Muscle layer of duodenum (tissue), 2 donors: Measurements from ENCODE around the gene BICD1.
"Not testable (repeated sequence)": the region's sequence is repeated elsewhere in the genome, so short reads cannot be mapped to it uniquely, and the experiment has no call there.

Experiments used
- H3K27ac ChIP-seq: one replicate; pipeline ENCODE4 v1.7.0; 2013; ENCODE audit warnings: mild to moderate bottlenecking, low read length
- H3K27me3 ChIP-seq: one replicate; pipeline ENCODE4 v1.7.0; 2013; ENCODE audit warnings: low read depth, mild to moderate bottlenecking, control low read depth, low read length
- H3K36me3 ChIP-seq, 2 donors: one replicate each; pipeline ENCODE4 v1.7.0; 2013; ENCODE audit warnings: low read length in 2 of 2, control low read depth in 1 of 2, mild to moderate bottlenecking in 1 of 2; ENCODE audit not compliant: insufficient read depth in 2 of 2, control insufficient read depth in 1 of 2
- H3K4me1 ChIP-seq, 2 donors: one replicate each; pipeline ENCODE4 v1.7.0; 2013; ENCODE audit warnings: low read length in 2 of 2, mild to moderate bottlenecking in 2 of 2, control low read depth in 1 of 2, moderate library complexity in 1 of 2; ENCODE audit not compliant: insufficient read depth in 2 of 2, control insufficient read depth in 1 of 2
- H3K4me3 ChIP-seq, 2 donors: one replicate each; pipeline ENCODE4 v1.7.0; 2013; ENCODE audit warnings: low read length in 2 of 2, low read depth in 1 of 2, mild to moderate bottlenecking in 1 of 2
- H3K9me3 ChIP-seq, 2 donors: one replicate each; pipeline ENCODE4 v1.7.0; 2013; ENCODE audit warnings: low read length in 2 of 2, control low read depth in 1 of 2, mild to moderate bottlenecking in 1 of 2; ENCODE audit not compliant: control insufficient read depth in 1 of 2
- donor health status: healthy.

The BICD1 gene

GRCh38 chr12:32272465-32272864 is 165.8 kb downstream of the BICD1 start:
- Histone ChIP-seq H3K27me3 (no peaks in the 10 kb centered on the region), H3K9me3 (no peaks in the 10 kb centered on the region), H3K4me1 (peaks cover 3 to 7% of the 10 kb centered on the region in 2 donors), H3K27ac (no peak overlapping the region), H3K36me3 (no peaks in the 10 kb centered on the region), H3K4me3 (no peak overlapping the region)

- Histone ChIP-seq H3K4me1 (peaks cover 3 to 7% of the 10 kb centered on the region in 2 donors), H3K36me3 (no peaks in the 10 kb centered on the region)
Measured at GRCh38 chr12:32273063-32273522, 166.4 kb downstream of the BICD1 start.

GRCh38 chr12:32273712-32274111 is 167.1 kb downstream of the BICD1 start:
- Histone ChIP-seq H3K4me3 (no peak overlapping the region), H3K36me3 (no peaks in the 10 kb centered on the region), H3K27me3 (no peaks in the 10 kb centered on the region), H3K4me1 (peaks cover 3 to 7% of the 10 kb centered on the region in 2 donors), H3K27ac (no peak overlapping the region), H3K9me3 (no peaks in the 10 kb centered on the region)

More at GRCh38 chr12:32273063-32273522, 166.4 kb downstream of the BICD1 start:
- Histone ChIP-seq H3K27ac (no peak overlapping the region), H3K9me3 (no peaks in the 10 kb centered on the region), H3K27me3 (no peaks in the 10 kb centered on the region), H3K4me3 (no peak overlapping the region)

GRCh38 chr12:32274665-32275064 is 168.0 kb downstream of the BICD1 start:
- peaks cover 3 to 7% of the 10 kb centered on the region in 2 donors for H3K4me1 ChIP-seq
- no peaks in the 10 kb centered on the region for H3K9me3 ChIP-seq
- H3K27me3 ChIP-seq, result no peaks in the 10 kb centered on the region
- no peak overlapping the region for H3K27ac ChIP-seq
- H3K4me3 ChIP-seq, result no peak overlapping the region
- no peaks in the 10 kb centered on the region for H3K36me3 ChIP-seq

- H3K4me1 ChIP-seq, H3K36me3 ChIP-seq, H3K27me3 ChIP-seq, H3K27ac ChIP-seq, H3K9me3 ChIP-seq, H3K4me3 ChIP-seq: not testable (repeated sequence)
Measured at GRCh38 chr12:32275520-32275919, 168.9 kb downstream of the BICD1 start.

- Histone ChIP-seq H3K36me3 (no peaks in the 10 kb centered on the region), H3K4me1 (peaks cover 0 to under 1% of the 10 kb centered on the region in 2 donors), H3K27me3 (no peaks in the 10 kb centered on the region), H3K27ac (no peak overlapping the region), H3K9me3 (no peaks in the 10 kb centered on the region), H3K4me3 (no peak overlapping the region)
Measured at GRCh38 chr12:32277774-32278173, 171.1 kb downstream of the BICD1 start.

- H3K4me3 ChIP-seq, result no peak overlapping the region
- H3K27ac ChIP-seq, result no peak overlapping the region
- H3K4me1 ChIP-seq, result no peaks in the 10 kb centered on the region
- H3K9me3 ChIP-seq, result no peaks in the 10 kb centered on the region
- no peaks in the 10 kb centered on the region for H3K36me3 ChIP-seq
- no peaks in the 10 kb centered on the region for H3K27me3 ChIP-seq
Measured at GRCh38 chr12:32281098-32281497, 174.5 kb downstream of the BICD1 start.

GRCh38 chr12:32284561-32284960 is 177.9 kb downstream of the BICD1 start:
- Histone ChIP-seq H3K4me3 (no peak overlapping the region), H3K4me1 (no peaks in the 10 kb centered on the region), H3K36me3 (no peaks in the 10 kb centered on the region), H3K27me3 (no peaks in the 10 kb centered on the region), H3K9me3 (no peaks in the 10 kb centered on the region), H3K27ac (no peak overlapping the region)

- Histone ChIP-seq H3K9me3 (no peaks in the 10 kb centered on the region), H3K4me3 (no peak overlapping the region), H3K27me3 (no peaks in the 10 kb centered on the region), H3K36me3 (no peaks in the 10 kb centered on the region), H3K4me1 (no peaks in the 10 kb centered on the region), H3K27ac (no peak overlapping the region)
Measured at GRCh38 chr12:32285021-32285420, 178.4 kb downstream of the BICD1 start.

GRCh38 chr12:32285489-32285888 is 178.8 kb downstream of the BICD1 start:
- no peak overlapping the region for H3K4me3 ChIP-seq
- no peaks in the 10 kb centered on the region for H3K27me3 ChIP-seq
- H3K4me1 ChIP-seq, result no peaks in the 10 kb centered on the region
- no peaks in the 10 kb centered on the region for H3K9me3 ChIP-seq
- H3K27ac ChIP-seq, result no peak overlapping the region
- no peaks in the 10 kb centered on the region for H3K36me3 ChIP-seq

GRCh38 chr12:32290411-32290810 is 183.8 kb downstream of the BICD1 start:
- H3K9me3 ChIP-seq, result no peaks in the 10 kb centered on the region
- H3K4me1 ChIP-seq, result no peaks in the 10 kb centered on the region
- H3K27me3 ChIP-seq, result no peaks in the 10 kb centered on the region
- no peak overlapping the region for H3K4me3 ChIP-seq
- no peak overlapping the region for H3K27ac ChIP-seq
- peaks cover 0 to 3% of the 10 kb centered on the region in 2 donors for H3K36me3 ChIP-seq

- Histone ChIP-seq H3K4me1 (no peaks in the 10 kb centered on the region), H3K4me3 (no peak overlapping the region), H3K36me3 (peaks cover 0 to 3% of the 10 kb centered on the region in 2 donors), H3K9me3 (no peaks in the 10 kb centered on the region), H3K27me3 (no peaks in the 10 kb centered on the region), H3K27ac (no peak overlapping the region)
Measured at GRCh38 chr12:32292151-32292550, 185.5 kb downstream of the BICD1 start.
